Measurements from ENCODE around the gene L2HGDH.

Gene L2HGDH

DNA sequence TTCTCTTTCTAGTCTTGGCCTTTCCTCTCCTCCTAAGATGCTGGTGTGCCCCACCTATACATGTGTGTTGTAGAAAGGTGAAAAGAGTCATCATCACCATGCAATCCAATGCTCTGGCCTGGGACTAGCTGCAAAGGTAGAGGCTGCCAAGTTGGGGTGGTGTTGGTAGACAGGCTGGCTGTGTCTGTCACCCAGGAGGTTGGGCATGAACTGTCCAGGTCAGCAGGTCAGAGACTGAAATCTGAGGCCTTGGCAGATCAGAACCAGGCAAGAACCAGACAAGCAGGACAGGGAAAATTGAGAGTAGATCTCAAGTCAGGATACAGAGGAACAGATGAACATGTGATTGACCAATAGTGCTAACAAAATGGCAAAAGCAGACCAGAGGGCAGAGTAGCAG is 26.2 kb downstream of the L2HGDH start:
- DNase-seq (ENCODE audit: low read depth), result no peak

DNA sequence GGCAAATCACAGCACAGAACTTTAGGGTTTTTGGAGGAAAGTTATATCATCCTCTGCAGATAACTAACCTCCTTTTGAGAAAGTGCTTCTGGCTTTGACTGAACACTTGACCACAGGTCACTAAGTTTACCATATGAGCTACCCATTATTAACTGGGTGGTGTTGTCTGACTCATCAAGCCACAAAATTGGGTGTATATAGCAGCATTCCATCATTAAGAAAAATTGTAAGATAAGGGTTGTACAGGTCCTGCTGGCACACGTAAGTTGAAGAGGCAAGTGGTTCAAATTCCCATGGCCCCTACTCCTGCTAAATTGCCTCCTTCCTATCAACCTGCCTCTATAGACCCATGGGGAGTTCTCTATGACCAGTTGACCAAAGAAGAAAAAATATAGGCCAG is 39.5 kb downstream of the L2HGDH start:
- no peak for DNase-seq (ENCODE audit: low read depth)

DNA sequence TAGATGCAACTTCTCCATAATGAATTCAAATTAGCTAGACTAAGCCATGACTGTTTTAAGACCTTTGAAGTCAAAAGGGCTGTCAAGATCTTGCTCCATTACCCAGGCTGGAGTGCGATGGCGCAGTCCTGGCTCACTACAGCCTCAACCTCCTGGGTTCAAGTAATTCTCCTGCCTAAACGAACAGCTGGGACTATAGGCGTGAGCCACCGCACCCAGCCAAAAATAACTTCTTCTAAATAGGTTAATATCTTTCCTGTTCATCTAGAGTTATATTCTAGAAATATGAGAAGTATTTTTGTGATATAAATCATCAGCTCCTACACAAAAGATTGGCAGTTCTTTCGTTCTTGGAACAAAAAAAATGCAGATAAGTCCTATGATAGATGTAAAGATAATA is 41.1 kb downstream of the L2HGDH start:
- DNase-seq (ENCODE audit: low read depth), result no peak

DNA sequence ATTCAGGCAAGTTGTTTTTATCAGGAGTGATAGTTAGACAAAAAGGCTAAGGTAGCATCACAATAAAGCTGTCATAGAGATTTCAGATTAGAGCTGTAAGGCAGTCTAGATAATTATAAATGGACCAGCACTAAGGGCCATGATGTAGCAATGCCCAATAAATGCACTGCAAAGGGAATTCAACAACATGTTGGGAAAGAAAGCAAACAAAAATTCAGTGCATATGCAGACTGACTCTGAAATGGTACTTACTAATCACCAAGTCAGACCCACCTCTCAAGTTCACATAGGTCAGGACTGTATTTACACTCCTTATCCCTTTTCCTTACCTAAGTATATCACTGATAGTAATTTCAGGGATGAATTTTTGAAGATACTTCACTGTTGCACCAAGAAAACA is 47.0 kb downstream of the L2HGDH start:
- DNase-seq (ENCODE audit: low read depth), result no peak

DNA sequence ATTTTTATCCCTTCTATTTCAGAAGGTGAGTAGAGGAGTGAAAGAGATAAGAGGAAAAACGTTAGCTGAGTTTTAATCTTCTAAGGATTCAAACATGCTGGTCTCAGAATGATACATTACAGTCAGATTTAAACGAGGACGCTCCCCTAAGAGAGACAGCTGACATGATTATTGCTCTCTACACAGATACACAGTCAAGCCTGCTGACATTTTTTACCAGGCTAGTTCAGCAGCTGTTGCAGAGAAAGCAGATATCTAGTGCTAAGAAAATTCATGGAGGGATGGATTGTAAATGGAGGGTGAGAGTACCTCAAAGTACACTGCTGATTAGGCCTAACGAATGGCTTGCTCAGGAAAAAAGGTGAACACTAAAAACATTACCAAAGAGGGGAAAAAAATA is 48.7 kb downstream of the L2HGDH start:
- DNase-seq (ENCODE audit: low read depth), result no peak

DNA sequence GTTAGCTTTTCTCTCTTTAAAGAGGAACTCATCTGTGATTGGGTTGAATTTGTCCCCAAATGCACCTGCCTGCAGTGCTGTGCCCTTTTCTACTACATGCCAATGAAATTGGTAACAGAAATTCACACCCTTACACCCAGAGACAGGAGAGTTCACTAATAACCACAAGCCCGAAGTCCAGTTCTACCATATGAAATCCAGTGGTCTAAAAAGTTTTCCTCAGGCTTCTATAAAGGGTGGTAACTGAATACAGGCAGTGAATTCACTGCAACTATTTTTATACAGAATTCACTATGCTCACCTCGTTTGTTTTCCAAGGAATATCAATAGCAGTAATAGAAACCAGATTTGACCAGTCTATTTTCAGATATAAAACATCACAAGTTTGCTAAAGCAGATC is 49.2 kb downstream of the L2HGDH start:
- no peak for DNase-seq (ENCODE audit: low read depth)

DNA sequence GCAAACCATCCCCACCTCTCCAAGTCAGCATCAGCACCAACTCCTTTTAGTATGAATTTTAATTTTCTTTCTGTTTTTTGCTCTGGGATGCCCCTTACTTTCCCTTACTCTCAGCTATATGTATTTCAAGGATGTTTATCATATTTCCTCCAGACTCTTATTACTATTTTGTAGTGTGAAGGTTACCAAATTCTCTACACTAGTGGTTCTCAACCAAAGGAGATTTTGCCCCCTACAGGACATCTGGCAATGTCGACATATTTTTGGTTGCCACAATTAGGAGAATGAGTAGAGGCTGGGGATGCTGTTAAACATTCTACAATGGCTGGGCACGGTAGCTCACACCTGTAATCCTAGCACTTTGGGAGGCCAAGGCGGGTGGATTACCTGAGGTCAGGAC is 51.5 kb downstream of the L2HGDH start:
- DNase-seq (ENCODE audit: low read depth), result no peak

DNA sequence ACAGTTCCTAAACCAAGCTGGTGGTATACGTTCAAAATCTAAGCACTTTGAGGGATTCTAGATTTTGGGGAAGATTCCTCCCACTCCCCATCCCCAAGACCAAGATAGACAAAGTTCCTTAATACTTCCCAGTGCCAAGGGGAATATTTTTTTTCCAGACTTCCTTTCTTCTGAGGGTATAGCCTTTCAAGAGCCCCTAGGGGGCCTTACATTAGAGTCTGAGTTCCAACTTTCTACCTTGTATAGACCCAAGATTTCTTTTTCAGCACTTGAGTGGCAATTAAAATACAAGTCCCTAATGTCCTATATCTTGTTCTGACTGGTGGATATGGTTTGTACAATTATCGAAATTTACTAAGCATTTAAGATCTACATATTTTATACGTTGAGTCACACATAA is 52.0 kb downstream of the L2HGDH start:
- DNase-seq (ENCODE audit: low read depth), result no peak

DNA sequence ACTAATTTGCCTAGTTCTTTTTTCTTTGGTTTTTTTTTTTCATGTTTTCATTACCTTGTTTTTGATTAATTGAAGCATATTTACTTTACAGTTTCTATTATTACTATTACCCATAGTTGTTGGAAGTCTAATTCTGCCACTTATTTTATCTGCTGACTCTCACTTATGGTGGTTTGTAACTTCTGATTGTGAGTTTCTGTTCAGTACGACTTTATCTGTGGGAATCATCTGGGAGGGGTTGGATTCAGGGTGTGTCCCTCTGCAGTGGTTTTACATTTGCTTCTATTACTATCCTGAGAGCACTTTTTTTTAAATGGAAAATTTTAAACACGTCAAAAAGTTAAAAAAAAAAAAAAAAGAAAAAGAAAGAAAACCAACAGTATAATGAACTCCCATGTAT is 54.3 kb downstream of the L2HGDH start:
- no peak for DNase-seq (ENCODE audit: low read depth)

DNA sequence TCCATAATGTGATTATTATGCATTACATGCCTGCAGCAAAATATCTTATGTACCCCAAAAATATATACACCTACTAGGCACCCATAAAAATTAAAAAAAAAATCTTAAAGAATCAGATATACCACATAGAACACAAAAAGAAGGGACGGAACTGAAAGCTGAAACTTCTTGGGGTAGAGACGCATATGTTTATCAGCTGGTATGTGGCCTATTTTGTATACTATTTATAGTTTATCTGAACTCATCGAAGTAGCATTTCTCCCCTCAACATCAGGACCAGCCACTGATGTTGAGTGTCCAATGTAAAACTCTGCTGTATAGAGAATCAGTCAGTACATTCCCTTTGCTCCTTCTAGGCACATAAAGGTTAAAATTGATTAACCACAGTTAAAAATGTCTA is 57.8 kb downstream of the L2HGDH start:
- DNase-seq (ENCODE audit: low read depth), result no peak

DNA sequence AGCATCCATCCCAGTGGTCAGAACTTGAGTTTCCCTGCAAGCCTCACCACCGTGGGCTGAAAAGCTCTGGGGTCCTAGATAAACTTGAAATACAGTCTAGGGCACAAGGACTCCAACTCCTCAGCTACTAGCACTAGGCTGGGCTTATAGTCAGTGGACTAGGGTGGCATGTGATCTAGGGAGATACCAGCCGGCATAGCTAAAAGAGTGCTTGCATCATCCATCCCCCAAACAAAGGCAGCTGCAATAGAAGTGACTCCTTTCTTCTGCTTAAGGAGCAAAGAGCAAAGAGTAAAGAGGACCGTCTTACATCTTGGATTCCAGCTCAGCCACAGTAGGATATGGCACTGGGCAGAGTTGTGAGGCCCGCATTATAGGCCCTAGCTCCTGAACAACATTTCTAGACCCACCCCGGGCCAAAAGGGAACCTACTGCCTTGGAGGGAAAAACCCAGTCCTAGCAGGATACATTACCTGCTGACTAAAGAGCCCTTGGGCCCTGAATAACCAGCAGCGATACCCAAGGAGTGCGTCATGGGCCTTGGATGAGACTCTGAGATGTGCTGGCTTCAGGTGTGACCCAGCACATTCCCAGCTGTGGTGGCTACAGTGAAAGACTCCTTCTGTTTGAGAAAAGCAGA is 62.8 kb downstream of the L2HGDH start:
- DNase-seq (ENCODE audit: low read depth), result no peak

DNA sequence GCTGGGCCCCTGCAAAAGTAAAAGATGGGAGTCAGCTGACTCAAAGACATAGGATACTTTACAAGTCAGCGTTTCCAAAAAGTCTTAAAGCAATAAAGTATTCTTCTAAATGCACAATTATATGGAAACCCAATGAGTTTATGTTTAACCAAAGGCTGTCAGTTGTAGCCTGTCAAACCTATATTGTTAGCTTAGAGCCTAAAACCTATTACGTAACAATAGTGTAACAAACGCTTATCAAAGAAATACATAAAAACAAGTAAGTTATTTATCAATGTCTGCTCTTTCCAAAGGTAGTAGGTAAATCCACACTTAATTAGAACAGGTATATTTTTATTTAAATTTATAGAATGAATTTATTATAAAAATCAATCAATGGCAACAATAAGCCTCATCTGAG is 64.8 kb downstream of the L2HGDH start:
- DNase-seq (ENCODE audit: low read depth), result no peak

DNA sequence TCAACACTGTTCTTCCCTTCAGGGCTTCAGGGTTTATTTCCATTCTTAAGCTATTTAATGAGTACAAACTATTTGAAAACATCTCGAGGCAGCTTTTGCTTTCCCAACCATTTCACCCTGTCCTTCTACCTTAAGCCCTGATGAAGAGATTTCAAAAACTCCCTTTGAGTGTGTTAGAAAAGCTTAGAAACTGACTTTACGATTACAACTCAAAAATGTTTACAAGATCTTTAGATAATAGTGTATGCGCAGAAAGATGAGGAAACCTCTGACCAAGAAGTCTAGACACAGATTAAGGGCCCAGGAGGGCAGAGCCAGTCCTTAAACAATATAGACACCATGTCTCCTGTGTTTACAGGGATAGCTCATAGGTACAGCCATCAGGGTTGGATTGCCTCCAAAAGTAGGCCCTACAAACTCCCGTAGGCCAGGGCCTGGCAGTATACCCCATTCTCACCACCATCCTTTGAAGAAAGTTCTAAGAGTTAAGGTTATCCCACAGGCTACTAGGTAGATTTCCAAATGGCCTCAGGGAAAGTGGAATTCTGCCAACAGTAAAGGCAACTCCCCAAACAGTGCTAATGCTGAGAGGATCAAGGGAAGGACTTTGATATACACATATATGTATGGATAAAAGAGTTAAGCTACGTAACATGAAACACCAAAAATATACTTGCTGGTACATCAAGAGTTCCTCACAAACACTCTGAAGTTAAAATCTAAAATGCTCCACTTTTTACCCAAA is 69.3 kb downstream of the L2HGDH start:
- no peak for DNase-seq (ENCODE audit: low read depth)

DNA sequence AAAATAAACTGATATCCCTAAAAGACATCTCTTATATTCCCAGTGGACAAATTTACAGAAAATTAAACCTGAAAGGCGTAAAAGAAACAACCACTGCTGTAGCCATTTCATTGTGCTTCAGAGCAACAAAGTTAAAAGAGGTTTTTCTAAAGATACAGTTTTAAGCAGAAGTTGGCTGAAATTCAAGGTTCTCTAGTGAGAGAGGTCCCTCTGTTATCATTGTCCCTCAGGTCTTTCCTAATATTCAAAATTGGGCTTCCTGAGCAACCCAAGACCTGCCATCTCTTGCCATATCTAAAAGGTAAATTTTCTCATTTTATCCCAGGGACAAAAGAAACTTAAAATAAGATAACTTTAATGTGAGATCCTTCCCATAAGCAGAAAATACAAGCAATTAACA is 69.9 kb downstream of the L2HGDH start:
- no peak for DNase-seq (ENCODE audit: low read depth)

DNA sequence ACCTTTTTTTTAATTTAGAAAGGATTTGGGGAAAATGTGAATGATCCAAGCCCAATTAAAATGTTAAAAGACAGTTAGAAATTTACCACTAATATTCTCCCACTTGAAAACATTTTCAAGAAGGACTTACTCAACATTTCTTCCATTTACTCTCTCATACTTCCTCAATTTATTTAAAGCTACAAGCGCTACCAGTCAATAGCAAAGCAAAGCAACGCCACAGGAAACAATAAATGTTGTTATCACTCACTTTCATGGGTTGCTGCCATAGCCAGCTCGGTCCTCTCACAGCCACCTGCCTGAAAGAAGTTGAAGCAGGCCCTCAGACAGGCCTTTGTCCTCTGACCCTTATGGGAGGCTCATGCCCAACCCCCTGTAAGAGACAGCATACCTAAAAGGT is 74.6 kb downstream of the L2HGDH start:
- DNase-seq (ENCODE audit: low read depth), result no peak

DNA sequence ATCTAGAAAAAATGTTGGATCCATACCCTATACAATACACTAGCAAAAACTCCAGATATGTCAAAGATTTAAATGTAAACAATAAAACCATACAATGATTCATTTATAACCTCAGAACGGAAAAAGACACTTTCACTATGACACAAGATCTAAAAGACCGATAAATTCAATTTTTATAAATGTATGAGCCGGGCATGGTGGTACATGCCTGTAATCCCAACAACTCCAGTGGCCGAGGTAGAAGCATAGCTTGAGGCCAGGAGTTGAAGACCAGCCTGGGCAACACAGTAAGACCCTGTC is 78.1 kb downstream of the L2HGDH start:
- DNase-seq (ENCODE audit: low read depth), result no peak

DNA sequence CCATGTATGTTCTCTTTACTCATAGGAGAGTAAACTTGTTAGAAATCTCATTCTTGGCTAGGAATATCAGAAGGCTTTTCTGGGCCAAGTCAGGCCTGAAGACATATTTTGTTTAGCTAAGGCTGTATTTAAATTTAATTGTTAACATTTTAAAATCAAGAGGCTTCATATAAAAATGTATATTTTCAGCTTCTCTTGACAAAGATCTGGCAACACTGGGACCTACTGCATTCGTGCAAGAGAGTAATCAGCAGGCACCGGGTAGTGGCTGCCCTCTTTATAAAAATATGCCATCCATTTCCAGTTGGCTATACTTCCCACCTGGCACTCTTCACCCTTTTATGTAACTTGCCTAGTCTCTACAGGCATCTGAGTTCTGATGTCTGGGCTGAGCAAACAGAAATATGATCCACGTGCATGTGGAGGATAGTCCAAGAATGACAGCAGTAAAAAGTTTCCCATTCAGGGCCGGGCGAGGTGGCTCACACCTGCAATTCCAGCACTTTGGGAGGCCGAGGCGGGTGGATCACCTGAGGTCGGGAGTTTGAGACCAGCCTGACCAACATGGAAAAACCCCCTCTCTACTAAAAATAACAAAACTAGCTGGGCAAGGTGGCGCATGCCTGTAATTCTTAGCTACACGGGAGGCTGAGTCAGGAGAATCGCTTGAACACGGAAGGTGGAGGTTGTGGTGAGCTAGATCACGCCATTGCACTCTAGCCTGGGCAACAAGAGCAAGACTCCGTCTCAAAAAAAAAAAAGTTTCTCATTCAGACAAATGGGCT is 78.7 kb downstream of the L2HGDH start:
- peak; percentile 19 for DNase-seq (ENCODE audit: low read depth)

DNA sequence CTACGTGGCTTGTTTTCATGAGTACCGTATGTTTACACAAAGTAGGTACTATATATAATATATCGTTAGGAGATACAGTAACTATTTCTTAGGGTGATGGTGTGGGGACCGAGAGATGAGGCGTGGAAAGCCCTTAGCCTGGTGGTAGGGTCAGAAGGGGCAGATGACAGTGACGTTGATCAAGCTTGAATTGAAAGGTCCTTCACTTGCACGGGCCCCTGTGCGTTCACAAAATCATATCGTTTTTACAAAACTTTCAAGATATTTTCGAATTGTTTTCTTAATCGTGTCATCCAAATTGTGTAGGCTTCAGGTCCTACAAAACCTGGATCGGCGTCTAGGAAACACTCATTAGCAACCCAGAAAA is 79.8 kb downstream of the L2HGDH start:
- no peak for DNase-seq (ENCODE audit: low read depth)

DNA sequence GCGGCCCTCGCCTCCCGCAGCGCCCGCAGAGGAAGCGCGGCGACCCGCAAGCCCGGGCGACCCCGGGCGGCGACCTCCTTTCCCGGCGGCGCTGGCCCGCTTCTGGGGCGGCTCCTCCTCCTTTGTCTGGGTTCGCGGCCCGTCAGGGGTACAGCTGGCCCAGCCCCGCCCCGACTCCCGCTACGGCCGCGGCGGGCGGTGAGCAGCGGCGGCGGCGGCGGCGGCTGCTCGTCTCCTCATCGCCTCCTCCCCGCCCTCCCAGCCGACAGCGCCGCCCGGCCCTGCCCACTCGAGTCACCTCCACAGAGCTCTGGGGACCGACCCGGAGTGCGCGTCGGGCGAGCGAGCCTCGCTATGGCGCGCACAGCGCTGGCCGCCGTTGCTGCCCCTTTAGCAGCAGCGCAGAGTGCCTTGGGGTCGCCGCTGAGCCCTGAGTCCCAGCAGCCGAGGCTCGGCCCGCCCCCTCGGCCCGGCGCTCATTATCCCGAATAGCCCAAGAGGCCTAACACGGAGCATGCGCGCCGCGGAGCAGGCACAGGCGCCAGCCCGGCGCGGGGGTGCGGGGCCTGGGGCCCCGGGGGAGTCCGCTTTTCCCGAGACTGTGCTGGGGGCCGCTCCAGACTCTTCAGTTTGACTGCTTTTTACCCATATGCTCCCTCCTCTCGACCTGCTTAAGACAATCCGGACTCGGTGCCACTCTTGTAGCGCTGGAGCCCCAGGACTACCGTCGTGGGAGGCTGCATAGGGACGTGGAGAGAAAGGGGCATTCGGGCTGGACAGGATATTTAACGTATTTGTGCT is 80.4 kb downstream of the L2HGDH start, which contains the start of gene SOS2:
Gene SOS2 (minus strand): TSS at position 104 of the 801 bp plus-strand sequence. CDS start 295 bp downstream, outside the sequence.
- peak; percentile 73 for DNase-seq (ENCODE audit: low read depth)

DNA sequence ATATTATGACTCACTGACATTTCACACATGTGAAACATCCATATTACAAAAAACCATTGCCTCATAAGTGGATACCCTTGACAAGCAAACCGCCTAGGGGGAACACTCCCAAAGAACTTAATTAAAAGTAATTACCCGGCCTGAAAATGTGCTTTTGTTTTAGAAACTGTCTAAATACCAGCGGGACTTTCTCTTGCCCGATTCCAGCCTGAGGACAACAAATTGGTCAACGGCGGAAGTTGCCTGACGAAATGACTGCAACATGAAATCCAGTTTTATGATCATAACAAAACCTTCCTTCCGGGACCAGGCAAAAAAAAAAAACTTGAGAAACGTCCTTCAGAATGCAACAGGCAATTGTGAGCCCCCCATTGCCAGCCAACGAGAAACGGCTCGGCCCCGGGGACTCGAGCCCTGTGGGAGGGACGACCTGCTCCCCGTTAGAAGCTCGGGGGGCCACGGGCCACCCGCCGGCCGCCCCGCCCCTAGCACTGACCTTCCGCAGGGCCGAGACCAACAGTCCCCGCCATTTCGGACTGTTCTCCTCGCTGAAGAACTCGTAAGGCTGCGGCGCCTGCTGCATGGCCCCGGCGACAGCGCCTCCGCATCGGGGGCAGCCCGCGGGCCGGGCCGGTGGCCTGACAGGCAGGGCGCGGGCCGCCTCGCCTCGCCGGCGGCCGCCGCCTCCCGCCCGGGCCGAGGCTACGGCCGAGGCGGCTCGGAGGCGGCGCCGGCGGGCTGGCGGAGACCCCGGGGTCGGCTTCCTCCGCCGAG is 81.1 kb downstream of the L2HGDH start:
- DNase-seq (ENCODE audit: low read depth), result peak; percentile 10

DNA sequence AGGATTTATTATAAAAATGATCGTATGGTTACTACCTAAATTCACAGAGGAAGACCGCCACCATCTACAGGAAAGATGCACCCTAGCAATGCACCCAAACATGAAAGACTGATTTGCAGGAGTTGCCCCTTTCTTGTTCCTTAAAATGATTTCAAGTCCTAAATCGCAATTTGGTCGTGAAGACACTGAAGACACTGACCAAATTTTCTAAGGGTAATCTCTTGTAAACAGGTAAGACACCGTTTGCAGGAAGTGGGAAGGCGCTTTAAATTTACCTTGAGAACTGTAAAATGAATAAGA is 81.7 kb downstream of the L2HGDH start:
- no peak for DNase-seq (ENCODE audit: low read depth)

DNA sequence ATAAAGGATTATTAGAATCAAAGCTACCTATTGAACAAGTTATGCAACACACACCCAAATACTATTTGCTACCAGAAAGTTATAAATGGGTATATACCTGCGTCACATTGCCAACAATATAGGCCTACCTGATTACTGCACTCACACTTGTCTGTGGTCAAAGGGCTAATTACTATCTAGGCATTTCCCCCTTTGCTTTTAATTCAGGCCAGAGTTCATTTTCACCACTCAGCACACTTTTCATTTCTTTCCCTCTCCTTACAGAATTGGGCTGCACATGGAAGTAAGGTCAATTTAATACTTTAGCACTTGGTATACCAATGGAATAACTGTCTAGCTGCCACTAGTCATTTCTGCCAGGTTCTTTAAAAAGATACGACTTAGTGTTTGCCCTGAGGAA is 82.3 kb downstream of the L2HGDH start:
- no peak for DNase-seq (ENCODE audit: low read depth)
